Epithelial cell of esophagus (primary cell): ENCODE results near the gene SMR3A.

Source experiments
- DNase-seq: peaks from one replicate; pipeline ENCODE4 v3.0.0; 2010; ENCODE audit warnings: low read depth
- H3K4me3 ChIP-seq: 2 replicates; pipeline ENCODE4 v1.5.1; 2011; ENCODE audit warnings: mild to moderate bottlenecking, low read length, control low read depth
- CTCF ChIP-seq: IDR thresholded peaks from 2 replicates; pipeline ENCODE4 v1.5.1; 2011; ENCODE audit warnings: low read depth, mild to moderate bottlenecking, low read length, control low read depth, inconsistent platforms; ENCODE audit not compliant: insufficient read depth; ENCODE audit errors: missing control alignments

The SMR3A gene

GRCh38 chr4:70356185-70356584 is 4.4 kb upstream of the SMR3A start:
- DNase-seq, result peak; percentile 23
- no peak for TF ChIP-seq CTCF

GRCh38 chr4:70359115-70359661 is 1.4 kb upstream of the SMR3A start:
- DNase-seq, result peak; percentile 76
- no peak for TF ChIP-seq CTCF
- no peak overlapping the region for H3K4me3 ChIP-seq

More at GRCh38 chr4:70356185-70356584, 4.4 kb upstream of the SMR3A start:
- no peak overlapping the region for H3K4me3 ChIP-seq

GRCh38 chr4:70364002-70364401 is 3.4 kb downstream of the SMR3A start:
- TF ChIP-seq CTCF, result no peak
- no peak for DNase-seq
- H3K4me3 ChIP-seq, result no peak overlapping the region

GRCh38 chr4:70365479-70365878 is 4.9 kb downstream of the SMR3A start:
- TF ChIP-seq CTCF, result no peak
- peak; percentile 98 for DNase-seq
- no peak overlapping the region for H3K4me3 ChIP-seq

- no peak overlapping the region for H3K4me3 ChIP-seq
- no peak for DNase-seq
- no peak for TF ChIP-seq CTCF
Observed at GRCh38 chr4:70367813-70368212, 7.3 kb downstream of the SMR3A start.

- no peak overlapping the region for H3K4me3 ChIP-seq
- no peak for TF ChIP-seq CTCF
- peak; percentile 5 for DNase-seq
Observed at GRCh38 chr4:70371987-70372386, 11.4 kb downstream of the SMR3A start.

GRCh38 chr4:70372760-70373159 is 12.2 kb downstream of the SMR3A start:
- no peak for TF ChIP-seq CTCF
- H3K4me3 ChIP-seq, result no peak overlapping the region
- no peak for DNase-seq
